Ecto neural progenitor cell (in vitro differentiated cells): ENCODE data around the gene C6orf15.
"Not testable (repeated sequence)": the region's sequence is repeated elsewhere in the genome, so short reads cannot be mapped to it uniquely, and the experiment has no call there.

Experiments used
- DNase-seq: peaks from one replicate; pipeline ENCODE4 v3.0.0-alpha.2; 2018; ENCODE audit warnings: low spot score

C6orf15 gene

GRCh38 chr6:31067891-31068668 is 44.3 kb downstream of the C6orf15 start:
- DNase-seq, result not testable (repeated sequence)

- not testable (repeated sequence) for DNase-seq
These were observed 45.3 kb downstream of the C6orf15 start for GRCh38 chr6:31067028-31067427.

GRCh38 chr6:31065556-31065955 is 46.8 kb downstream of the C6orf15 start:
- no peak for DNase-seq

- DNase-seq, result no peak
These were observed 48.4 kb downstream of the C6orf15 start for GRCh38 chr6:31063906-31064435.
